Measurements from ENCODE around the gene DCDC1.

The DCDC1 gene

DNA sequence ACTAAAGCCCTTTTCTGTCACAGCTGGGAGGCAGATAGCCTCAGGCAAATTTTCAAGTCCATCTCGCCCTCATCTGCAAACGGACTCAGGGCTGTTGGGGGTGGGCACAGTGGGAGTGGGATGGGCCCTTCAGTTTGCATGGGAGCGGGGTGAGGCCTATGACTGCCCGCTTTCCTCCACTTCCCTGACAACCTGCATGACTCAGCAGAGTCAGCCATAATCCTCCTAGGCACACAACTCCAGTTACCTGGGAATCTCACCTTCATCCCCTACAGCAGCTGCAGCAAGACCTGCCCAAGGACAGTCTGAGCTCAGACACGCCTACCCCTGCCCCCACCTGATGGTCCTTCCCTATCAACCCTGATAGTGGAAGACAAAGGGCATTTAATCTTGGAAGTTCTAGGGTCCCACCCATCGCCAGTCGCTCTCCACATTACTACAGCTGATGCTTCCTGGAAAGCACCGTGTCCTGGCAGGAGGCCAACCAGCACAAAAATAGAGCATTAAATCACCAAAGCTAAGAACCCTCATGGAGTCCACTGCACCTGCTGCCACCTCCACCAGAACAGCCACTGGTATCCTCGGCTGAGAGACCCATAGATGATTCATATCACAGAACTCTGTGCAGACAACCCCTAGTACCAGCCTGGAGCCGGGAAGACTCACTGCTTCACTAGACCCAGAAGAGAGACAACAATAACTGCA, 319.3 kb downstream of the DCDC1 start:
- no peak for TF ChIP-seq CTCF (IDR thresholded peaks at IDR 0.05)
- no peak overlapping the region for H3K4me3 ChIP-seq
- no peak overlapping the region for H3K27ac ChIP-seq
- DNase-seq (ENCODE audit: low spot score): no peak

DNA sequence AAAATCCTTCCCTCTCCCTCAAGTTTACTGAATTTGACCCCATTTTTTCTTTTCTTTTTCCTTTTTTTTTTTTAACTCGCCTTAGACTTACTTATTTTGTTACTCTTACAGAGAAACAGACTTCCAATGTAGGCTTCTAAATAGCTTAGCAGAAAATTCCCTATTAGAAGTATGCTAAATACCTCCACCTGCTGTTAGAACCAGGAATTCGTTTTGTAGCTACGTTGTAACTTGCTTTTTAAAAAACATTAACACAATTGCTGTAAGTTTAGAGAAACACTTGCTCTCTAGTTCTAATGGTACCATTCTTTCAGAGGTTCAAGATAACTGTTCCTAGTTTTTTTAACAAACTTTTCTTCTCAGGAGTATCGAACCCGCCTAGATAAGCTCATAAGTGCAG, 324.2 kb downstream of the DCDC1 start:
- no peak for DNase-seq (ENCODE audit: low spot score)
- no peak overlapping the region for H3K4me3 ChIP-seq
- TF ChIP-seq CTCF (IDR thresholded peaks at IDR 0.05): no peak
- no peak overlapping the region for H3K27ac ChIP-seq

GRCh38 chr11:31030138-31030792, 339.3 kb downstream of the DCDC1 start:
- DNase-seq (ENCODE audit: low spot score): no peak
- no peak overlapping the region for H3K4me3 ChIP-seq
- H3K27ac ChIP-seq: no peak overlapping the region
- no peak for TF ChIP-seq CTCF (IDR thresholded peaks at IDR 0.05)

DNA sequence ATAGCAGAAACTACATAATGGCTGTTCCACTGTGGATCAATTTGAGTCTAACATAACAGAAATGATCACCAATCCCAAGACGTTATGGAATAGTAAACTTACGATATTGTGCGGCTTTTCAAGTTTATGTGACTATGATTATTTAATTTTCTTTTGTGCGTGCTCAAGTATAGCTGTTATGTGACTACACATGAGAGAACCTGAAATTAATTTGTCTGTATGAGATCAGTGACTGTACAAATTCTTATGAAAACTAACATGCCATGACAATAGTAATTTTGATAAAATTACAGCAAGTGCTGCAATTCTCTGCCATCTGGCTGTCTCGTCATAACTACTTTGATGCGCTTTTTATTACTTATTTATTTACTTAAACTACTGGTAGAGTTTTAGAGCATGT, 343.2 kb downstream of the DCDC1 start:
- Histone ChIP-seq H3K4me3 (no peak overlapping the region), H3K27ac (no peak overlapping the region)
- TF ChIP-seq CTCF (IDR thresholded peaks at IDR 0.05): no peak
- no peak for DNase-seq (ENCODE audit: low spot score)

DNA sequence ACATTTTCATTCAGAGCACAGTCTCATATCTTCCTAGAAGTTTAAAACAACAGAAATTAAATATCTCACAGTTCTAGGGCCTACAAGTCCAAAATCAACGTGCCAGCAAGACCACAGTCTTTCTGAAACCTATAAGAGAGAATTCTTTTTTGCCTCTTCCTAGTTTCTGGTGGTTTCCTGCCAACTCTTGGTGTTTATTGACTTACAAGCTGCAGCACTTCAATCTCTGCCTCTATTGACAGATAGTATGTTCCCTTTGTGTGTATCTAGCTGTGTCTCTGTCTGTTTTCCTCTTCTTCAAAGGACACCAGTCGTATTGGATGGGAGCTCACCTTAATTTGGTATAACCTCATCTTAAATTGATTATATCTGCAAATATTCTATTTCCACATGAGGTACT, 347.5 kb downstream of the DCDC1 start:
- DNase-seq (ENCODE audit: low spot score): no peak
- Histone ChIP-seq H3K4me3 (no peak overlapping the region), H3K27ac (no peak overlapping the region)
- TF ChIP-seq CTCF (IDR thresholded peaks at IDR 0.05): no peak

- no peak for TF ChIP-seq CTCF (IDR thresholded peaks at IDR 0.05)
- H3K27ac ChIP-seq: no peak overlapping the region
- no peak for DNase-seq (ENCODE audit: low spot score)
- no peak overlapping the region for H3K4me3 ChIP-seq
Observed at GRCh38 chr11:31019786-31020185, 349.8 kb downstream of the DCDC1 start.

GRCh38 chr11:31005202-31005601, 364.3 kb downstream of the DCDC1 start:
- H3K27ac ChIP-seq: no peak overlapping the region

More at GRCh38 chr11:31005202-31005601, 364.3 kb downstream of the DCDC1 start:
- DNase-seq (ENCODE audit: low spot score): no peak
- no peak overlapping the region for H3K4me3 ChIP-seq
- TF ChIP-seq CTCF (IDR thresholded peaks at IDR 0.05): no peak

All from coronary artery (tissue), 2 donors.